GM19238 (cell line): ENCODE data around the gene CTDP1.
"Not testable (repeated sequence)": the region's sequence is repeated elsewhere in the genome, so short reads cannot be mapped to it uniquely, and the experiment has no call there.

ENCODE experiments used
- DNase-seq: peaks from one replicate; pipeline ENCODE4 v3.0.0; 2011; ENCODE audit warnings: low spot score; ENCODE audit not compliant: insufficient read length

The CTDP1 gene

DNA sequence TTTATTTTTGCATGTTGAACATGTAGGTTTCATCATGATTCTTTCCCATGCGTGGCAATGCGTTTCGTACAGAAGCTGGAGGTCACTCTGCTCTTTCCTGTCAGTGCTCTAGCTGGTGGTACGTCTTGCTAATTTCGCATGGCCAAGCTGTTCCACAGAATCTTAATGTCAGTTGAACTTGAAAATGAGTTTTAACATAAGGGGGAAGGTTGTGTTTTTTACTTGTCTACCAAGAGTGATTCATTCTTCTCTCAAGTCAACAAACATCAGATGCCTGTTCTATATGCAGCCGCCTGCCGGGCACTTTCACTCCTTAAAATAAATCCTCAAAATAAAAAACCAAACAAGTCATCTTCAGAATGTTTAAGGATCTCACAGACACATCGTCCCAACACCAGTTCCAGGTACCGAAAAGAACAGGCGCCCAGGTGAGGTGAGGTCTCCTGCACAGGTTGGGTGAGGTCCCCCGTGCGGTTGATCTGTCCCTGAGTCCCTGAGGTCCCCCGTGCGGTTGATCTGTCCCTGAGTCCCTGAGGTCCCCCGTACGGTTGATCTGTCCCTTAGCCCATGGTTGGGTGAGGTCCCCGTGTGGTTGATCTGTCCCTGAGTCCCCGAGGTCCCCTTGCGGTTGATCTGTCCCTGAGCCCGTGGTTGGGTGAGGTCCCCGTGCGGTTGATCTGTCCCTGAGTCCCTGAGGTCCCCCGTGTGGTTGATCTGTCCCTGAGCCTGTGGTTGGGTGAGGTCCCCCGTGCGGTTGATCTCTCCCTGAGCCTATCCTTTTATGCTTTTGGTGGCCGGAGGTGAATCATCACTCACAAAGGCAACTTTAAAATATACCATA lies 61.1 kb downstream of the CTDP1 start:
- DNase-seq, result no peak

DNA sequence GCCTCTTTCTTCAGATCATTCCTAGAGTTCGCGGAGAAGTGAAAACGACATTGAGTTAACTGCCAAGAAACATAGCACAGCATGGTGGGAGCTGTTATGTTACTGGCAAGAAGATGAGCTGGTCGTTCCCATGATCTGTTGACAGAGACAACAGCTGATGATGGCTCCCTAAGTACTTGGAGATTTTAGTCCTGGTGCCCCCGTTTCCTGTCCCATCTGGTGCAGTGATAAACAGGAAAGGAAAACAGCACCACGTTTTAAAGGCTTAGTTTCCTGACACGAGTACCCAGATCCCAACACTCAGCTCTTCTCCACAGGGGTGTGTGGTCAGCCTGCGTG lies 61.7 kb downstream of the CTDP1 start:
- DNase-seq, result no peak

DNA sequence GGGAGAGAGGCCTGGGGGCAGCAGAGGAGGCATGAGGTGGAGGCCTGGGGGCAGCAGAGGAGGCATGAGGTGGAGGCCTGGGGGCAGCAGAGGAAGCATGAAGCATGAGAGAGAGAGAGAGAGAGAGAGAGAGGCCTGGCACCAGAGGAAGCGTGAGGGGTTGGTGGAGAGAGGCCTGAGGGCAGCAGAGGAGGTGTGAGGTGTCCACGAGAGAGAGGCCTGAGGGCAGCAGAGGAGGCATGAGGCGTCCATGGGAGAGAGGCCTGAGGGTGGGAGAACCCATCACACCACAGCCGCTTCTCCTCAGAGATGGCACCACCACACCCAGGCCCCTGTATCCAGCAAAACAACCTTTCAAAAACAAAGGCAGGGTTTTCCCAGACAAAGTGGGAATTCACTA lies 62.5 kb downstream of the CTDP1 start:
- DNase-seq, result no peak

DNA sequence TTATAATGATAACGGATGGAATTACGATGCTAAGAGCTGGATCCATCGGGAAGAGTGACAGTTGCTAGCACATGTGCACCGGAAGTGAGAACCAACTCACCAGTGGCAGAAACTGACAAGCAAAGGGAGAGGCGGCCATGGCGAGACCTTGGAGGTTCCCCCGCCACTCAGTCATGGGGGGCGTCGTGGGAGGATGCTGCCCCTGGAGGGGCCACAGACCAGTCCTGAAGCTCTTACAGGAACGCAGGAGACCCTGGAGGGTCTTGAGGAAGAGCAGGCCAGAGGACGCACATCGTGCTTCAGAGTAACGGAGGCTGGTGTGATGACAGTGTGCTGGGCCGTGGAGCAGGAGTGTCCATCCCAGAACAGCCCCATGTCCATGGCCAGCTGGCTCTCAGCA lies 65.0 kb downstream of the CTDP1 start:
- no peak for DNase-seq

DNA sequence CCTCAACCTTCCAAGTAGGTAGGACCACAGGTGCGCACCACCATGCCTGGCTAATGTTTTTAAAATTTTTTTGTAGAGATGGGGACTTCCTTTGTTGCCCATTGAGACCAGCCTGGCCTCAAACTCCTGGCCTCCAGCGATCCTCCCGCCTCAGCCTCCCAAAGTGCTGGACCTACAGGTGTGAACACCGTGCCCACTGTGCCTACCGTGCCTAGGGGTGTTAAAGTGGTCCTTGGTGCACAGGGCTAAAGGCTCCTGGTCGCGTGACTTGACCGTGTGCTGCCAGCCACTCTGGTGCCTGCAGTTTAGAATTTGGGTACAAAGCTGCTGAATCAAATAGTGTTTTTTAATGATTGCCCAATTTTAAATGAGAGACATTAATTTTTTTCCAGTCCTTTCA lies 67.1 kb downstream of the CTDP1 start:
- no peak for DNase-seq

DNA sequence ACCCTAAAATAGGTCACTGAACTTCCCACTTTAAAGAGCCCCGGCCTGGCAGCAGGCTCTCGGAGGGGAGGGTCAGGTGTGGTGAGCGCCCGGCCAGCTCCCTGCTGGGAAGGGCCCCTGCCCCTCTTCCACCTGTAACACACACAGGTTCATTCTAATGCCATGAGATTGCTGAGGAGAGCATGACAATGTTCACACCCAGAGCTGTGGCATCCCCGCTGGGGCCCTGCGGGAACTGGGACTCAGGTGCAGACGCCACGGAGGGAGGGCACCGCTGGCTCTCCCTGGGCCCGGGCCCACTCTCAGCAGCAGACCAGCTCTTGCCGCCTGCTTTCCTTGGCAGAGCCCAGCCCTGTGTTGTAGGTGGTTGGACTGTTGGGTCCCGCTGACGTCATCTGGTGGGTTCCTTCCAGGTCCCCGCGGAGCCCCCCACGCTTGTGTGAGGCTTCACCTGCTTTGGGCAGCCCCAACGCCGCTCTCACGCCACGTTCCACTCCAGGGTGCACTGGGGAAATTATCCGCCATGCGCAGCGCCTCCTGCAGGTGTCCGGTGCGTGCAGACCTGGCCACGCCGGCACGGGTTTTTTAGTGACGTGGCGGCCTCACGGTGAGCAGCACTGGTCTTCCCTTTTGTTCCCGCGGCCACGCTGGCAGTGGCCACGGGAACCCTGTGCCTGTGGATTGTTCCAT lies 67.7 kb downstream of the CTDP1 start:
- no peak for DNase-seq

DNA sequence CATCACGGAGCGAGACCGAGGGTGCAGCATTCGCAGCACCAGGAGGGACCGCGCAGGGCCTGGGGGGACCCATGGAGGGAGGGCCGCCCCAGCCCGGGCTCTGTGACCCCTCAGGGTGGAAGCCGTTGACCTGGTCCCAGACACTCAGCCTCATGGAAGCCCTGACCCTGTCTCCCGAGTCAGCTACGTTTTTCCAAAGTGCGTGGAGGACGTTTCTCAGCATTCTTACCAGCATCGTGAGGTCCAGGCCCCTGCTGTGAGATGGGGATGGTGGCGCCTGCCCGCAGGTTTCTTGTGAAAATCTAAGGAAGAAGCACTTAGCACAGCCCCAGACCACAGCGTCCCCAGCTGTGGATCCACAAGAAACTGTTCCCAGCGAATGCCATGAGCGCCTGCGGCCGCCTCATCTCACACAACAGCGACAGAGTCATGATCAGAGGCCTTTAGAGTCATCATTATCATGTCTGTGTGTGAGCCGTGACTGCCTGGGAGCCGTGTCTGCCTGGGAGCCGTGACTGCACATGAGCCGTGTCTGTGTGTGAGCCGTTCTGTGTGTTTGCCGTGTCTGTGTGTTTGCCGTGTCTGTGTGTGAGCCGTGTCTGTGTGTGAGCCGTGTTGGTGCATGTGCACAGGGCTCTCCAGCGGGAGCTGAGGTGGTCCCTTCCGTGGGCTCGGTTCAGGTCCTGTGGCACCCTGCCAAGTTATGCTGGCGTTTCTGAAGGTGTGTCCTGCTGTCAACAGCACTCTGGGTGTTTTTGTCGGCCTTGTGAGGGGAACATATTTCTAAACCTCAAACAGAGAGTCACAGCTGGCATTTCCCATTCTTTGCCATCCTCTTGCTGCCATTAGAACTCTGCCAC lies 68.9 kb downstream of the CTDP1 start:
- no peak for DNase-seq

DNA sequence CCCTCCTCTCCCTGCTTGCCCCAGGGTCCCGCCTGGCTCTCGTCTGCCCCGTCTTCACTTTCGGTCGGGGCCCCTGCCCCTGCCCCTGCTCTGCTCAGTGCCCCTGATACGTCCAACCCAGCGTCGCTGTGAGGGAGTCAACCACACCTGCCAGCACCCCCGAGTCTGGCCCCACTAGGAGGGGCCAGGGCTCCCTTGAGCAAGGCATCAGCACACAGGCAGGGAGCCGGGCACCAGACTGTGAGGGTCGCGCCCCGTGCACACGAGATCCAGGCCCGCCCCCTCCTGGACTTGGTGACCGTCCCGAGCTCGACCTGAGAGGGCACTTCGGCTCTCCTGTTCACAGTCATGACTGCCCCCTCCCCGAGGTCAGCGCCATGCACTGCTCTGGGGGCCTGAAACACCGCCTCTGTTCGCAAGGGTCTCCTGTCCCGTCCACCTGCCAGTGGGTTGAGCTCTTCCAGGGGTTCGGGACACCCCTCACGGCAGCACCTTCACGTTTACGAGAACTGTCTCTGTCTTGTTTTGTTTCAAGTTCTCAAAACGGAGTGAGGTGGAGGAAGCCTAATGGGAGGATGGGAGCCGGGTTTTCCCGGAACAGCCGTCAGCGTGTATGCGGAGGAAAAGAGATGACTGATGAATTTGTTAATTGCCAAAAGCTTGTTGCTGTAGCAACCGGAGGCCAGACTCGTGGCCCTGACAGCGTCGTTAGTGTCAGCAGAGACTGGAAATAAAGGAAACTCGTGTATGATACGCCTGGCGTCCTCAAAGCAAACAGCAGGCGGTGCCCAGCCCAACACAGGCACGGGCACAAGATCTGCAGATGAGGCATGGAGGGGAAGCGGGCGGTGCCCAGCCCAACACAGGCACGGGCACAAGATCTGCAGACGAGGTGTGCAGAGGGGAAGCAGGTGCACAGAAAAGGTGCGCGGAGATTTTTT lies 69.9 kb downstream of the CTDP1 start:
- DNase-seq, result no peak

DNA sequence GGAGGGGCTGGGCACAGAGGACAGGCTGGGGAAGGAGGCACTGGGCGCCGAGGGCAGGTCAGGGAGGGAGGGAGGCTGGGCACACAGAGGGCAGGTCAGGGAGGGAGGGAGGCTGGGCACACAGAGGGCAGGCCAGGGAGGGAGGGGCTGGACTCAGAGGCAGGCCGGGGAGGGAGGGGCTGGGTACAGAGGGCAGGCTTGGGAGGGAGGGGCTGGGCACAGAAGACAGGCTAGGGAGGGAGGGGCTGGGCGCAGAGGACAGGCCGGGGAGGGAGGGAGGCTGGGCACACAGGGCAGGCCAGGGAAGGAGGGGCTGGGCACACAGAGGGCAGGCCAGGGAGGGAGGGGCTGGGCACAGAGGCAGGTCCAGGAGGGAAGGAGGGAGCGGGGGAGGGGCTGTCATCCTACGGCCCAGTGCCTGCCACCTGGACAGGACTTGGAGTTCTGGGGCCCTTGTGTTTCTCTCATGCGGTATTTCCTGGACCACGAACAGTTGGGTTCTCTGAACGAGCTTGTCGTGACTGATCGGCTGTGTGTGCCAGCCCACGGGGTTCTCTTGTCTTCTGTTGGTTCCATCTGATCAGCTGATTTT lies 71.5 kb downstream of the CTDP1 start:
- DNase-seq, result no peak

DNA sequence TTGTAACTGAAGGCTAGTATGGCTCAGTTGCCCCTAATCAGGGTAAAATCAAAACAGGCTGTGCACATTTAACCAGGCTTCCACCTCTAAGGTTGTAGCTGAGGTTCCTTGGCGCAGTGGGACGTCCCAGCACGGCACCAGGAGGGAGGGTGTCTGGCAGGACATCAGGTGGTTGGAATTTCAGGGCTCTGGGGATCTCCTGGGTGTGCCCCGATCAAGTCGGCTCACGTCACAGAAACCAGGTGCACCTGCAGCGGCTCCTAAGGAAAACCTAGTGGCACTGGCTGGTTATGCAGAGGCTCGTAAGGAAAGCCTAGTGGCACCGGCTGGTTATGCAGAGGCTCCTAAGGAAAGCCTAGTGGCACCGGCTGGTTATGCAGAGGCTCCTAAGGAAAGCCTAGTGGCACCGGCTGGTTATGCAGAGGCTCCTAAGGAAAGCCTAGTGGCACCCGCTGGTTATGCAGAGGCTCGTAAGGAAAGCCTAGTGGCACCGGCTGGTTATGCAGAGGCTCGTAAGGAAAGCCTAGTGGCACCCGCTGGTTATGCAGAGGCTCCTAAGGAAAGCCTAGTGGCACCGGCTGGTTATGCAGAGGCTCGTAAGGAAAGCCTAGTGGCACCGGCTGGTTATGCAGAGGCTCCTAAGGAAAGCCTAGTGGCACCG lies 72.4 kb downstream of the CTDP1 start:
- DNase-seq, result not testable (repeated sequence)

DNA sequence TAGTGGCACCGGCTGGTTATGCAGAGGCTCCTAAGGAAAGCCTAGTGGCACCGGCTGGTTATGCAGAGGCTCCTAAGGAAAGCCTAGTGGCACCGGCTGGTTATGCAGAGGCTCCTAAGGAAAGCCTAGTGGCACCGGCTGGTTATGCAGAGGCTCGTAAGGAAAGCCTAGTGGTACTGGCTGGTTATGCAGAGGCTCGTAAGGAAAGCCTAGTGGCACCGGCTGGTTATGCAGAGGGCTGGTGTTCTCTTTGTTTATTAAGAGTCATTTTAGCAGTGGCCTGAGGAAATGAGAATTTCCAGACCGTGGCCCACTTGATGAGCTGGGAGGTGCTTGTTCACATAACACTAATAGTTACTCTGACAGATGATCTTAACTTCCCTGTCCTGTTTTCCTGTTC lies 73.3 kb downstream of the CTDP1 start:
- DNase-seq, result not testable (repeated sequence)

DNA sequence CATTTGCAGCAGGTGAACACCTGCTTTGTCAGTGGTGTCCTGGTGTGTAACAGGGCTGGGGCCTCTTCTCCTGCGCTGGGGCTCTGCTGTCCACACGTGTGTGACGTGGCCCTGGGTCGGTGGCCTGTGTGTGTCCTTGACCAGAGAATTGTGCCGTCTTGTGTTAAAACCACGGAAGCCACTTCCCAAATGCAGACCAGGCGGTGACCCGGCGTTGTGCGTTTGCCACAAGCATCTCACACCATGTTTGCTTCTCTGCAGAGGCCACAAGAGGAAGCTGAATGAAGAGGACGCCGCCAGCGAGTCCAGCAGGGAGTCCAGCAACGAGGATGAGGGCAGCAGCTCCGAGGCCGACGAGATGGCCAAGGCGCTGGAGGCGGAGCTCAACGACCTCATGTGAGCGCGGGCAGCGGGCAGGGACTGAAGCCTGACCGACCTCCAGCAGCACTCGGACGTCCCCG lies 73.8 kb downstream of the CTDP1 start:
- no peak for DNase-seq

DNA sequence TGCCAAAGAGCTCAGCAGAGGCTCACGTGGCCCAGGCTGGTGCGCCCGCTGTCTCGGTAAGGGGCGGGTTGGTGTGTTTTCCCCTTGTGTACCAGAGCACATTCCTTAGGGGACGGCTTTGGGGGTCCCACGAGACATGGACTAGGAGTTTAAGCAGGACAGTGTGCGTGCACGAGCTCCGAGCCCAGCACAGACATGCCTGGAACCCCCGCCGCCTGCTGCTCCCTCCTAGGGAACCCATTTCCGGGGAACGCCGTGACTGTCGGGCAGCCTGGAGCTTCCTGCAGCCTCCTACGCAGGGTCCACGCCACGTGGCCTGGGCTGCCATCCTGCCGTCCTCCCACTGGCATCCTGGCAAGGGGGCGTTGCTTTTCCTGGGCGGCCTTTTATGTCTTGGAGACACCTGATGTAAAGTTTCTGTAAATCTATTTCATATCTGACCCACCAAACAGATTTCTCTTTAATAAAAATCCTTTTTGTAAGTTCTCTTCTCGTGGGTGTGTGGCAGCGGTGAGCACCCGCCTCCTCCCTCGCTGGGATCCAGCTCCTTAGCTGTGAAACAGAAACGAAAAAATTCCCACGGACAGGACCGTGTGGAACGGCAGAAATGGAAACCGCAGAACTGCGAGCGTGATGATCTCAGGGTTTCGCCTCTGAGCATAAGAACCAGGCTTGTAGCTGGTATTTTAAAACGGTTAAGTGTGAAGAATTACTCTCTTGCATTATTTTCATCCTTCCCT lies 74.6 kb downstream of the CTDP1 start:
- DNase-seq, result no peak

DNA sequence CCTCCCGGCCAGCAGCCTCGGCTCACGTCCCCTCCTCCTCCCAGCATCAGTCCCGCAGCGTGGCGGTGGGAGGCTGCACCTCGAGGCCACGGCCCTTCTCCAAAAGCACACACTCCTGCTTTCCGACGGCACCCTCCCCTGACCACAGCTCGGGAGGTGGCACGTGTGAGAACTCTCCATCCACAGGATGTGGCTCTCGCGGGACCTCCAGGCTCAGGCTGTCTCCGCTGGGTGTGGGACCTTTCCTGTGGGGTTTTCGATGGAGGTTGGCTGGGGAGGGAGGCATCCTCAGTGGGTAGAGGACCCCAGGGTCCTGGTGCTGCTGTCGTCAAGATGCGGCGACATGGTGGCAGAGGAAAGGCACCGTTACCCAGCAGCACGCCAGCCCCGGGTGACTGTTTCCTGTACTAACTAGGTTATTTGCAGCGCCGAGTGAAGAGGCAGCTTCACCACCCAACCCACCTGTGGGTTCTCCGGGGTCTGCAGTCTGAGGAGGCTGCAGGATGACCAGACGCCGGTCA lies 75.3 kb downstream of the CTDP1 start:
- DNase-seq, result no peak

DNA sequence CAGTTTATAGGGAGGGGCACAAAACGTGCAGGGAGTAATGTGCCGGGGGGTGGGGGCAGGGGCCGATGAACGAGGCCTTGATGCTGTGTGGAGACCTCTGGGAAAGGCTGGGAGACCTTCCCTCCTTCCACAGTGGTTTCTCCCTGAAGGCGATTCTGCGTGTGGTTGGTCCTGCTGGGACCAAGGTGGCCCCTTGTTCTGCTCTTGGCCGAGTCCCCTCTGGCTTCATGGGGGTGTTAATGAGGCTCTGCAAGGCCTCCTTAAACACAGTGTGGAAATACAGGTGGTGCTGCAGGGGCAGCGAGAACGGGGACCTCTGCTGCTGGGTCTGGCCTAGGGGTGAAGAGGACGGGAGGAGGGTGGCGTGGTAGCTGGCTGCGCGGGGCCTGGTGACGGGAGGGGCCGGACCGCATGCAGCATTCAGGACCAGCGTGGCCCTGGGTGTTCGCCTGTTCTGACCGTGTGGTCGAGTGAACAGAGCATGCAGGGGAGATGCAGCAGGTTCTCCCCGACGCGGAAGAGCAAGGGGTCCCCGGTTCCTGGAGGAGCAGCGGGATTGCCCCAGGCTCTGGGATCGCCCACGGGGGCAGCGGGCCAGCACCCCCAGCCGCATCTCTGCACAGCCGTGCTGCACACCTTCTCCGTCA lies 76.0 kb downstream of the CTDP1 start:
- no peak for DNase-seq

DNA sequence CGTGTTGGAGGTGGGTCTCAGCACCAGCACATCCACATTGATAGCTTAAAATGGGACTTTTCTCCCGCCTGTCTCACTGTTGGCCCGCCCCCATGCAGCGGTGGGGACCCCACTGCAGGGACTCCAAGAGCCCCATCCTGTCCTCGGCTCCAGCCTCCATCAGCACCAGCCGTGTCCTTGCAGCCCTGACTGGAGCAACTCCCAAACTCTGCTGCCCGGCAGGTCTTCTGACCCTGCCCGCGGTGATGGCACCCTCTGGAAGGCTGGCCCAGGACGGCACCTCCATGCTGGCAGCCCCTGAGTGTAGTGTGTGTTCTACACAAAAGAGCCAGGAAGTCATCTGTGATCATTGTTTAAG lies 76.5 kb downstream of the CTDP1 start:
- DNase-seq, result no peak

DNA sequence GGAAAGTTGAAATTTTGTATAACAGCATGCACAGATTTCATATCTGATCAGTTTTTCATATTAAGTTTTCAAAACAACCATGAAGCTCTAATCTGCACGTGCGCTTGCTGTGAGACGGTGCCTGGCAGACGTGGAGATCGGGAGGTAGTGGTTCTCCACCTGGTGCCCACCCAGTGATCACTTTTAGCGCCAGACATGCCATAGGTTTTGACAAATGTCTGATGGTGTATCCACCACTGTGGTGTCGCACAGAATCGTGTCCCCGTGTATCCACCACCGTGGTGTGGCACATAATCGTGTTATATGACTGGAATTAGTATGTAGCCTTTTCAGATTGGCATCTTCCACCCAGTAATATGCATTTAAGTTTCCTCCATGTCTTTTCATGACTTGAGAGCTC lies 77.2 kb downstream of the CTDP1 start:
- DNase-seq, result no peak

DNA sequence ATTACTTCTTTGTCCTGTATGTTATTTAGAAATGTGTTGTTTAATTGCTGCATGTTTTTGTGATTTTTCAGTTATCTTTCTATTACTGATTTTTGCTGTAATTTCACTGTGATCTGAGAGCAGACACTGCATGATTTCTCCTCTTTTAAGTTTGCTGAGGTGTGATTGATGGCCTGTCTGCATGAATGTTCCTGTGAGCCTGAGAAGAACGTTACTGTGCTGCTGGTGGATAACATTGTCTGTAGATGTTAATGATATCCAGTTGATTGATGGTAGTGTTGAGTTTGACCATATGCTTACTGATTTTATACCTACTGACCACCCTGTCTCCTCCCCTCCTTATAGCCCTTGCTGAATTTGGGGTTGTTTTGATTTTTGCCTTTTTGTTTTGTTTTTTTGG lies 80.7 kb downstream of the CTDP1 start:
- no peak for DNase-seq

DNA sequence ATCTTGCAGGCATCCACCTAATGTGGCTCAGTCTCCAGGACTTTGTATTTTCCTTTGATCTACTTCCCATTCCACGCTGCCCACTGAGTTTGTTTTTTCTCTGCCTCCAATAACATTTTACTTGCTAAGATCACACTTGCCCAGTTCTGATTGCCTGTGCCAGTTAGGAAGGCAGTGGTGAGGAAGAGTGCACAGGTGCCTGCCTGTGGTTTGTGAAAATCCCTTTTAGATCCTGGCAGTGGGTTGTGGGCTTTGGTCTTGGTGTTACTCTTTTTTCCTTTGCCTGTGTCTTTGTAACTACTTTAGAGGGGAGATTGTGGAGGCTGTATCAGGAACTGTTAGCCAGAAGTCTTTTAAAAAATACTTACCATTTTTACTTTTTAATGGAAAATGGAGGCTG lies 81.3 kb downstream of the CTDP1 start:
- no peak for DNase-seq
